Suppressor macrophage (primary cell): ENCODE data around the gene CNKSR2.

ENCODE experiments used
- DNase-seq, 4 experiments: peaks; one replicate each; pipeline ENCODE4 v3.0.0-alpha.2; 2020 to 2022

The CNKSR2 gene

GRCh38 chrX:21678048-21678612 lies 303.9 kb downstream of the CNKSR2 start:
- no peak for DNase-seq

GRCh38 chrX:21683941-21684340 lies 309.7 kb downstream of the CNKSR2 start:
- peak in 1 of 4 experiments; percentile 4 for DNase-seq

- no peak for DNase-seq
Measured at GRCh38 chrX:21691512-21692018, 317.3 kb downstream of the CNKSR2 start.

GRCh38 chrX:21698272-21698671 lies 324.1 kb downstream of the CNKSR2 start:
- peak; percentile 22 to 62 (median 56) for DNase-seq

GRCh38 chrX:21699136-21699535 lies 324.9 kb downstream of the CNKSR2 start:
- DNase-seq, result no peak

GRCh38 chrX:21700275-21700674 lies 326.1 kb downstream of the CNKSR2 start:
- DNase-seq, result peak; percentile 26 to 69 (median 56)

- peak in 2 of 4 experiments; percentile 10 to 11 for DNase-seq
Measured at GRCh38 chrX:21700967-21701366, 326.7 kb downstream of the CNKSR2 start.

GRCh38 chrX:21702725-21703124 lies 328.5 kb downstream of the CNKSR2 start:
- DNase-seq, result no peak
